NCI-H2081 treated with DMSO at 0.1 percent for 48 hours (cell line): ENCODE results near the gene CTSK.

Experiments
- DNase-seq: peaks from one replicate; lab custom pipeline; 2025; lab: John Stamatoyannopoulos, UW

CTSK gene

DNA sequence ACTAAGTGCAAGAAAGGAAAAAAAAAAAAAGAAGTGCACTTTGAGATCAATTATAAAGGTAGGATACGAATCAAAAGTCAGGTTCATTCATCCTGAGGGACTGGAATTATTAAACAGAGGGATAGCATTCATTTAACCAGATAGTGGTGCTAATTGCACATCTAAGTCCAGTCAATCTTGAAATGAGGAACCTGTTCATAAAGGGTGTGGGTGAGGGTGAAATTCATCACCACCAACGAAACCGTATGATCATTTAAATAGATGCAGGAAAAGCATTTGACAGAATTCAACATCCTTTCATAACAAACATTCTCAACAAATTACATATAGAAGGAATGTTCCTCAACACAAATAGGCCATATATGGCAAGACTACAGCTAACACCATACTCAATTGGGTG is 48.0 kb downstream of the CTSK start:
- no peak for DNase-seq

DNA sequence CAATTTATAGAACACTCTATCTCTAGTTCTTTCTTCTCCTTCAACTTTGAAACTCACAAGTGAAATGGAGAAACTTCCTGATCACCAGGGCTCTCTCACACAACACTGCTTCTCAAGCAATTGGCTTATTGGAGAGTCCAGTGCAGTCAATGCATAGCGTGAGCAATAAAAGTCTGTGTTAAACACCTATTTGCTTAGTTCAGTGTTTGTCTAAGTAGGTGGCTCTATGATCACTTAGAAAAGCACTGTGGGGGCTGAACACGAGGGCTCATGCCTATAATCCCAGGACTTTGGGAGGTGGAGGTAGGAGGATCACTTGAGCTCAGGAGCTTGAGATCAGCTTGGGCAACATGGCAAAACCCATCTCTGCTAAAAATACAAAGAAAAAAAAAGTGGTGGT is 54.6 kb downstream of the CTSK start:
- no peak for DNase-seq

DNA sequence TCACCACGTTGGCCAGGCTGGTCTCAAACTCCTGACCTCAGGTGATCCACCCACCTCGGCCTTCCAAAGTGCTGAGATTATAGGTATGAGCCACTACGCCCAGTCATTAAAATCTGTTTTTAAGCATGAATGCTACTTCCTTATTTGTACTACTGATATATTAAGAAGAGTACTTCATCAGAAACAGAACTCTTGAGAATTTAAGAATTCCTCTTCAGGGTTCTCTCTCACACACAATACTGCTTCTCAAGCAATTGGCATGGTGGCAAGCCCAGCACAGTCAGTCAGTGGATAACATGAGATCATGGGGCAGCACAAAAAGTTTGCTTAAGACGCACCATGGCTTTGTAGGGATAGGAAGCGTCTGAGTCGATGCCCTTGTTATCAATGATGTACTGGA is 56.6 kb downstream of the CTSK start:
- no peak for DNase-seq

DNA sequence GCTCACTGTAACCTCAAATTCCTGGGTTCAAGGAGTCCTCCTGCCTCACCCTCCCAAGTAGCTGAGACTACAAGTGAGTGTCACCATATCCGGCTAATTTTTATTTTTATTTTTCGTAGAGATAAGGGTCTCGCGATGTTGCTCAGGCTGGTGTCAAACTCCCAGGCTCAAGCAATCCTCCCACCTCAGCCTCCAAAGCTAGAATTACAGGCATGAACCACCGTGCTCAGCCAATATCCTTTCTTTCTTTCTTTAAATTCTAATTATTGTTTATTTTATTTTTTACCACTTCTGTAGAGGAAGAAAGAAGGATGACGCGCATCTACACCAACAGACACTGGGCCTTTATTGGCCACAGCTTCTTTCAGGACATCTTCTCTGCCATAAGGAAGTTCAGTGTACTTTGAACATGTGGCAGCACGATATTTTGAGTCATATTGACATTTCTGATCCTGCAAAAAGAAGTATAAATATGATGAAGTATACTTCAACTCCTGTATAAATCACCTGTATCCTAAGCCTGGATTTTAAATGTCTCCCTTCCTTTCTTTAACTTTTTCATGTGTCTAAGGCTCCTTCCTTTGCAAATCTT is 58.2 kb downstream of the CTSK start:
- DNase-seq, result no peak

DNA sequence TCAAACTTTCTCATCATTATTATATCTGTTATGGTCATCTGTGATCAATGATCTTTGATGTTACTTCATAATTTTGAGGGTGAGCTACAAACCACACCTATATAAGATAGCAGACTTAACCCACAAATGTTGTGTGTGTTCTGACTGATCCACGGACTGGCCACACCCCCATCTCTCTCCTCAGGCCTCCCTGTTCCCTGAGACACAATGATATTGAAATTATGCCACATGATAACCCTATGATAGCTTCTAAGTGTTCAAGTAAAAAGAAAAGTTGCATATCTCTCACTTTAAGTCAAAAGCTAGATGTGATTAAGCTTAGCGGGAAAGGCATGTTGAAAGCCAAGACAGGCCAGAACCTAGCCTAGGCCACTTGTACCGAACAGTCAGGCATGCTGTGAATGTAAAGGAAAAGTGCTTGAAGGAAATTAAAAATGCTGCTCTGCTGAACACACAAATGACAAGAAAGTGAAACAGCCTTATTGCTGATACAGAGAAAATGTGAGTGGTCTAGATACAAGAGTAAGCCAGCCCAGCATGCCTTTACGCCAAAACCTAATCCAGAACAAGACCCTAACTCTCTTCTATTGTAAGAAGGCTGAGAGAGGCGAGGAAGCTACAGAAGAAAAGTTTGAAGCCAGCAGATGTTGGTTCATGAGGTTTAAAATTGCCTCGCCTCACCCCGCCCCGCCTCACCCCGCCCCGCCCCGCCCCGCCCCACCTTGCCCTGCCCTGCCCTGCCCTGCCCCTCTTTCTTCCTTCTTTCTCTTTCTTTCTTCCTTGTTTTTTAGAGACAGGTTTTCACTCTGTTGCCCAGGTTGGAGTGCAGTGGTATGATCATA is 59.0 kb downstream of the CTSK start:
- no peak for DNase-seq
